ENCODE data around the gene CAMTA1.

The CAMTA1 gene

DNA sequence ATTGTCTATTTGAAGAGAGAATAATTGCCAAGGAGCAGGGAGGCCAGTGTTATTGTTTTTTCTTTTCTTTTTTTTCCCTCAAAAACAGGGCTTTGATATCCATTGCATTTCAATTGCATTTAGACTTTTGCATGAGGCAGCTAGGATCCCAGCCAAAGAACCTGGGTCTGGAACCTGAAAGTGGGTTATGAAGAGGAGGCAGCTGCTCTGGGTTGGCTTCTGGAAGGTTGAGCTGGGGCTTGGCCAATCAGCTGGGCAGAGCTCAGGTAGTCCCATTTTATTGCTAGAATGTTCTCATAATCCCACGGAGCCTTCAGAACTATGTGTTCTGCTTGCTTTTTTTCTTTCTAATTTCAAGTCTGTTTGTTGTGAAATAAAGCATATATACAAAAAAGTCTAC is 218.9 kb downstream of the CAMTA1 start:
- no peak for ATAC-seq
- TF ChIP-seq ZFP3 (CRISPR knock-in tag; IDR thresholded peaks at IDR 0.05), result no peak
- TF ChIP-seq ZFP30 (CRISPR knock-in tag; IDR thresholded peaks at IDR 0.05), result no peak
- no peak for TF ChIP-seq TOX (CRISPR knock-in tag; IDR thresholded peaks at IDR 0.05; ENCODE audit: borderline replicate concordance)
- no peak for TF ChIP-seq ESRRG (CRISPR knock-in tag; IDR thresholded peaks at IDR 0.05)
- TF ChIP-seq, protein P1, sequence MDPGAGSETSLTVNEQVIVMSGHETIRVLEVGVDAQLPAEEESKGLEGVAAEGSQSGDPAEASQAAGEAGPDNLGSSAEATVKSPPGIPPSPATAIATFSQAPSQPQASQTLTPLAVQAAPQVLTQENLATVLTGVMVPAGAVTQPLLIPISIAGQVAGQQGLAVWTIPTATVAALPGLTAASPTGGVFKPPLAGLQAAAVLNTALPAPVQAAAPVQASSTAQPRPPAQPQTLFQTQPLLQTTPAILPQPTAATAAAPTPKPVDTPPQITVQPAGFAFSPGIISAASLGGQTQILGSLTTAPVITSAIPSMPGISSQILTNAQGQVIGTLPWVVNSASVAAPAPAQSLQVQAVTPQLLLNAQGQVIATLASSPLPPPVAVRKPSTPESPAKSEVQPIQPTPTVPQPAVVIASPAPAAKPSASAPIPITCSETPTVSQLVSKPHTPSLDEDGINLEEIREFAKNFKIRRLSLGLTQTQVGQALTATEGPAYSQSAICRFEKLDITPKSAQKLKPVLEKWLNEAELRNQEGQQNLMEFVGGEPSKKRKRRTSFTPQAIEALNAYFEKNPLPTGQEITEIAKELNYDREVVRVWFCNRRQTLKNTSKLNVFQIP (CRISPR knock-in tag; IDR thresholded peaks at IDR 0.05; ENCODE audit: borderline replicate concordance, low read depth), result no peak
- TF ChIP-seq CSRNP3 (CRISPR knock-in tag; IDR thresholded peaks at IDR 0.05), result no peak
- no peak for TF ChIP-seq ISL1 (CRISPR knock-in tag; IDR thresholded peaks at IDR 0.05)
- no peak for TF ChIP-seq CSDC2 (CRISPR knock-in tag; IDR thresholded peaks at IDR 0.05)
- no peak for TF ChIP-seq PPARA (CRISPR knock-in tag; IDR thresholded peaks at IDR 0.05; ENCODE audit: borderline replicate concordance)
- no peak for TF ChIP-seq OSR1 (CRISPR knock-in tag; IDR thresholded peaks at IDR 0.05)
- no peak for TF ChIP-seq ZC3H10 (CRISPR knock-in tag; IDR thresholded peaks at IDR 0.05)
- TF ChIP-seq, protein P2, sequence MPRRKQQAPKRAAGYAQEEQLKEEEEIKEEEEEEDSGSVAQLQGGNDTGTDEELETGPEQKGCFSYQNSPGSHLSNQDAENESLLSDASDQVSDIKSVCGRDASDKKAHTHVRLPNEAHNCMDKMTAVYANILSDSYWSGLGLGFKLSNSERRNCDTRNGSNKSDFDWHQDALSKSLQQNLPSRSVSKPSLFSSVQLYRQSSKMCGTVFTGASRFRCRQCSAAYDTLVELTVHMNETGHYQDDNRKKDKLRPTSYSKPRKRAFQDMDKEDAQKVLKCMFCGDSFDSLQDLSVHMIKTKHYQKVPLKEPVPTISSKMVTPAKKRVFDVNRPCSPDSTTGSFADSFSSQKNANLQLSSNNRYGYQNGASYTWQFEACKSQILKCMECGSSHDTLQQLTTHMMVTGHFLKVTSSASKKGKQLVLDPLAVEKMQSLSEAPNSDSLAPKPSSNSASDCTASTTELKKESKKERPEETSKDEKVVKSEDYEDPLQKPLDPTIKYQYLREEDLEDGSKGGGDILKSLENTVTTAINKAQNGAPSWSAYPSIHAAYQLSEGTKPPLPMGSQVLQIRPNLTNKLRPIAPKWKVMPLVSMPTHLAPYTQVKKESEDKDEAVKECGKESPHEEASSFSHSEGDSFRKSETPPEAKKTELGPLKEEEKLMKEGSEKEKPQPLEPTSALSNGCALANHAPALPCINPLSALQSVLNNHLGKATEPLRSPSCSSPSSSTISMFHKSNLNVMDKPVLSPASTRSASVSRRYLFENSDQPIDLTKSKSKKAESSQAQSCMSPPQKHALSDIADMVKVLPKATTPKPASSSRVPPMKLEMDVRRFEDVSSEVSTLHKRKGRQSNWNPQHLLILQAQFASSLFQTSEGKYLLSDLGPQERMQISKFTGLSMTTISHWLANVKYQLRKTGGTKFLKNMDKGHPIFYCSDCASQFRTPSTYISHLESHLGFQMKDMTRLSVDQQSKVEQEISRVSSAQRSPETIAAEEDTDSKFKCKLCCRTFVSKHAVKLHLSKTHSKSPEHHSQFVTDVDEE (CRISPR knock-in tag; IDR thresholded peaks at IDR 0.05), result no peak
- TF ChIP-seq PATZ1 (CRISPR knock-in tag; IDR thresholded peaks at IDR 0.05; ENCODE audit: borderline replicate concordance), result no peak
- no peak for TF ChIP-seq RARB (CRISPR knock-in tag; IDR thresholded peaks at IDR 0.05)
- no peak for TF ChIP-seq SNAI2 (CRISPR knock-in tag; IDR thresholded peaks at IDR 0.05)
- TF ChIP-seq ZNF8 (CRISPR knock-in tag; IDR thresholded peaks at IDR 0.05), result no peak
- no peak for TF ChIP-seq CREB5 (CRISPR knock-in tag; IDR thresholded peaks at IDR 0.05; ENCODE audit: low read depth)

- ATAC-seq, result no peak
- TF ChIP-seq PPARA (CRISPR knock-in tag; IDR thresholded peaks at IDR 0.05; ENCODE audit: borderline replicate concordance) (no peak), ZNF565 (CRISPR knock-in tag; conservative IDR thresholded peaks at IDR 0.05; ENCODE audit: low read depth) (no peak), ZFP30 (CRISPR knock-in tag; IDR thresholded peaks at IDR 0.05) (no peak), GLIS3 (CRISPR knock-in tag; IDR thresholded peaks at IDR 0.05) (no peak), CSDC2 (CRISPR knock-in tag; IDR thresholded peaks at IDR 0.05) (no peak), ZC3H10 (CRISPR knock-in tag; IDR thresholded peaks at IDR 0.05) (no peak), OSR1 (CRISPR knock-in tag; IDR thresholded peaks at IDR 0.05) (no peak), CSRNP3 (CRISPR knock-in tag; IDR thresholded peaks at IDR 0.05) (no peak), TCF4 (CRISPR knock-in tag; IDR thresholded peaks at IDR 0.05; ENCODE audit: borderline replicate concordance) (no peak), ESRRG (CRISPR knock-in tag; IDR thresholded peaks at IDR 0.05) (no peak), ZNF70 (CRISPR knock-in tag; IDR thresholded peaks at IDR 0.05) (no peak), SNAI2 (CRISPR knock-in tag; IDR thresholded peaks at IDR 0.05) (no peak), RARB (CRISPR knock-in tag; IDR thresholded peaks at IDR 0.05) (no peak), ARNTL (CRISPR knock-in tag; IDR thresholded peaks at IDR 0.05; ENCODE audit: borderline replicate concordance, low read depth) (no peak)
- TF ChIP-seq, protein P1 (CRISPR knock-in tag; IDR thresholded peaks at IDR 0.05; ENCODE audit: borderline replicate concordance, low read depth), result no peak
These were observed 220.5 kb downstream of the CAMTA1 start for GRCh38 chr1:7005762-7006161.
